ES-I3 (cell line): ENCODE data around the gene LIN37.

Experiments used
- H3K36me3 ChIP-seq: 2 replicates; pipeline ENCODE4 v1.6.1; 2013; ENCODE audit warnings: mild to moderate bottlenecking, low read length, control low read depth, moderate library complexity; ENCODE audit not compliant: insufficient read depth
- H3K4me1 ChIP-seq: 2 replicates; pipeline ENCODE4 v1.6.1; 2013; ENCODE audit warnings: mild to moderate bottlenecking, control low read depth, low read length; ENCODE audit not compliant: insufficient read depth
- H3K9ac ChIP-seq: 2 replicates; pipeline ENCODE4 v1.6.1; 2013; ENCODE audit warnings: low read depth, mild to moderate bottlenecking, low read length, moderate library complexity
- H3K9me3 ChIP-seq: 2 replicates; pipeline ENCODE4 v1.6.1; 2013; ENCODE audit warnings: mild to moderate bottlenecking, low read length, moderate library complexity; ENCODE audit not compliant: control insufficient read depth, insufficient read depth

The LIN37 gene, protein sequence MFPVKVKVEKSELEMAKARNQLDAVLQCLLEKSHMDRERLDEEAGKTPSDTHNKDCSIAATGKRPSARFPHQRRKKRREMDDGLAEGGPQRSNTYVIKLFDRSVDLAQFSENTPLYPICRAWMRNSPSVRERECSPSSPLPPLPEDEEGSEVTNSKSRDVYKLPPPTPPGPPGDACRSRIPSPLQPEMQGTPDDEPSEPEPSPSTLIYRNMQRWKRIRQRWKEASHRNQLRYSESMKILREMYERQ

GRCh38 chr19:35748106-35749020, at the start of gene LIN37:
LIN37 (plus strand) TSS chr19:35748576; CDS start chr19:35748725, 149 bp downstream.
- no peaks in the 10 kb centered on the region for H3K36me3 ChIP-seq
- H3K9ac ChIP-seq: peak within 1 kb of the TSS; percentile 69
- H3K4me1 ChIP-seq: 0 out of 2 replicates have a peak, but pooled peaks cover 3% of the 10 kb centered on the region
- peaks cover 3% of the 10 kb centered on the region; the same call in 1 of the 2 replicates for H3K9me3 ChIP-seq

DNA sequence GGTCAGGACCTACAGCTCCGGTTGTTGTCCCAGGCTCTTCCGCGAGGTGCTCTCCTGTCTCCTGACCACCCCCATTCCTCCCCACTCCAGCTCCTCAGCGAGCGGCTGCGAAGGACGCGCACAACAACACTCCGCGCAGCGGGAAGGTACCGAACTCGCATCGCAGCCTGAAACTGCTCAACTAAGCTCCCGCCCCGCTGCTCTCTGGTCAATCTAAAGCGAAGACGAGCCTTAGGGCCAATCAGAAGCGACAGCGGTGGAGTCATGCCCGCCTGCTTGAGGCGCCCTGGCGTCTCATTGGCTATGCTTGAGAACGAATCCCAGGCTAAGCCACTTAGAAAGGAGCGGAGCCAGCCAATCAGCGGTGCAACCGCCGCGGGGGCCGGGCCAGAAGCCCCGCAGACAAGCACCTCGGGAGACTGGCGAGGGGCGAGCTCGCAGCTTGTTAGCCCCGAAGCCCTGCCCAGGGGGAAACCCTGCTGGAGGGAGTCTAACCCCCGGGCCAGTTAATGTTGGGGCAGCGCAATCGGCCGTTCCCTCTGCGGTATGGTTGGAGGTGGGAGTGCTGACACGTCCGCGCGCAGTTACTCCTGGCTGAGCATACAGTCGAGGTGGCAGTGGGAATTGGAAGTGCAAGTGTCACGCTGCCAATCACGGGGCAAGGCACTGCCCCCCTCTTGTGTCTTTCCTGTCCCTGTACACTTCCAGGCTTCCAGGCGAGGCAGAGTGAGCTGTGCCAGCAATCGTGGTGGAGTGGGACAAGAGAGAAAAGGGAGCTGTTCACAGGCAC, 46.0 kb upstream of the LIN37 start:
- no peaks in the 10 kb centered on the region for H3K36me3 ChIP-seq
- peak overlapping the region; percentile 53; the same call in 1 of the 2 replicates for H3K9ac ChIP-seq
- H3K9me3 ChIP-seq: no peaks in the 10 kb centered on the region
- no peaks in the 10 kb centered on the region for H3K4me1 ChIP-seq

- H3K4me1 ChIP-seq: no peaks in the 10 kb centered on the region
- H3K9ac ChIP-seq: peak overlapping the region; percentile 53; the same call in 1 of the 2 replicates
- no peaks in the 10 kb centered on the region for H3K9me3 ChIP-seq
- no peaks in the 10 kb centered on the region for H3K36me3 ChIP-seq
Measured at GRCh38 chr19:35703343-35703742, 45.0 kb upstream of the LIN37 start.

DNA sequence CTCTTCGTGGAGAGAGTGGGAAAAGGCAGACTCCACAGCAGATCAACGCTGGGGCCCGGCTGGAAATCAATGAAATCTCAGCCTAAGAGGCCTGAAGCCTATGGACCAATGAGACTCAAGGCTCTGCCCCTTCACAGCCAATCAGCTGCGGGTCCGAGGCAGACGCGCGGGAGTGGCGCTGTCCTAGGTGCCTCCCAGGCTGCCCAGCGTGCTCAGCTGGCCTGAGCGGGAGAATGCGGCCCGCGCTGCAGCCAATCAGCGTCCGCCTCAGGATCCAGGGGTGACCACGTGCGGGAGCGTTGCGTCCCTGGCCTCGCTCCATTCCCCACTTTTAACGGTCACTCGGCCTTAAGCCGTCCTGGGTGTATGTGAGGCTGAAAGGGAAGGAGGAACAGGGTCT, 44.2 kb upstream of the LIN37 start, which contains the start of gene ZBTB32:
ZBTB32 (plus strand) TSS at position 341 of the 400 bp plus-strand sequence. CDS start 10,069 bp downstream, outside the sequence.
- Histone ChIP-seq H3K9me3 (no peaks in the 10 kb centered on the region), H3K9ac (no peak within 1 kb of the TSS), H3K4me1 (no peaks in the 10 kb centered on the region), H3K36me3 (no peaks in the 10 kb centered on the region)

DNA sequence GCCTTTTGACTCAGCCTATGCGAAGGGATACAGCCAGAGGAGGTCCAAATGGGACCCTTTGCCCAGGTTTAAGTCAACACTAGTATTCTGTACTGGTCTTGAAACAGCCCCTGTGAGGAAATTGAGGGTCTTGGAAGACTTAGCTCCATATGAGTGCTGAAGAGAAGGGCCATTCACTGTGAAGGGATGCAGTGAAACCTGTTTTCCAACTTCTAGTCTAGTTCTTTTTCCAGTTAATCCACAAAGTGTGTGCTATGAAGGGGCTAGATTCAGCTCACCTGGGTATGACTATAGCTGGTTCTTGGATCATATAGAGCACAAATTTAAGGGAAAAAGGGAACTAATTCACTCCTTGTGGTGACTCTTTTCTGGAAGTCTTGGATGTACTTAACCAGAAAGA, 40.0 kb upstream of the LIN37 start:
- Histone ChIP-seq H3K9me3 (no peaks in the 10 kb centered on the region), H3K9ac (no peak overlapping the region), H3K36me3 (no peaks in the 10 kb centered on the region), H3K4me1 (peaks cover 12% of the 10 kb centered on the region)

DNA sequence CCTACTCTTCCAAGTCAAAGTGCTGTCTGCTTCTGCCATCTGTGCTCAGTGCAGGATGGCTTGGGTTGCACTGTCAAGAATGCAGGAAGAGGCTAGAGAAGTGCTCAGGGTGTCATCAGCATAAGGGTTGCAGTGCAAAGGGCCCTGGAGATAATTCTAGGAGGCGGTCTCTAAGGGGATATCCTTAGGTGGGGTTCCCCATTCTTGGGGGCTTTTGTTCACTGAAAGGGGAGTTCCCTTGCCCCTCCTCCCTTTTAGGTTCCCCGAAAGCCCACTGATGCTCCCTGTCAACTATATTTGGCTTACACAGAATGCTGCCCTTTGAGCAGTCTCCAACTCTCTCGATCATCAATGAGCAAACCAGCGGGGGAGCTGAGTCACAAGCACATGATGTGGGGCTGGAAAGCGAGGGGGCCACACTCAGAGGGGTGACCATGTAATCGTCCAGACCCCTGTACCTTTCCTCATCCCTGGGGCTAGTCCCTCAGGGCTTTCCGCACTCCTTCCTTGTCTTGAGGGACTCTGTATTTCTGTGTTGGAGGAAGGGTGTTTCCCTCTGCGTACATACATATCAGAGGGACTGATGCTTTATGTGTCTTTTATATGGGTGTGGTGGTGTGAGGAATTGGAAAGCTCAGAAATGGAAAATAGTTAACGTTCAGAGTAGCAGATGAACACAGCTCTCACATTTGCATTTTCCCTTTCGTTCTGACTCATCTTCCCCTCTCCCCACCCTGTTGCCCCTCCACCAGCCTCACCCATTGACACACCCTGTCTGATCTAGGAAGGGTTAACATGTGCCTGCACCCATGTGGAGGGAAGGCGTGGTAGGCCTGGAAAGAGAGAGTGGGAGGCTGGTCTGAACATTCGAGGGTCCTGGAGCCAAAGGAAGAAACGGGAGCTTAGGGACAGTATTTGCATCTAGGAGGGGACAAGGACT, 37.3 kb upstream of the LIN37 start:
- Histone ChIP-seq H3K4me1 (peaks cover 18% of the 10 kb centered on the region), H3K36me3 (no peaks in the 10 kb centered on the region), H3K9me3 (no peaks in the 10 kb centered on the region), H3K9ac (peak overlapping the region; percentile 20; the same call in 1 of the 2 replicates)

DNA sequence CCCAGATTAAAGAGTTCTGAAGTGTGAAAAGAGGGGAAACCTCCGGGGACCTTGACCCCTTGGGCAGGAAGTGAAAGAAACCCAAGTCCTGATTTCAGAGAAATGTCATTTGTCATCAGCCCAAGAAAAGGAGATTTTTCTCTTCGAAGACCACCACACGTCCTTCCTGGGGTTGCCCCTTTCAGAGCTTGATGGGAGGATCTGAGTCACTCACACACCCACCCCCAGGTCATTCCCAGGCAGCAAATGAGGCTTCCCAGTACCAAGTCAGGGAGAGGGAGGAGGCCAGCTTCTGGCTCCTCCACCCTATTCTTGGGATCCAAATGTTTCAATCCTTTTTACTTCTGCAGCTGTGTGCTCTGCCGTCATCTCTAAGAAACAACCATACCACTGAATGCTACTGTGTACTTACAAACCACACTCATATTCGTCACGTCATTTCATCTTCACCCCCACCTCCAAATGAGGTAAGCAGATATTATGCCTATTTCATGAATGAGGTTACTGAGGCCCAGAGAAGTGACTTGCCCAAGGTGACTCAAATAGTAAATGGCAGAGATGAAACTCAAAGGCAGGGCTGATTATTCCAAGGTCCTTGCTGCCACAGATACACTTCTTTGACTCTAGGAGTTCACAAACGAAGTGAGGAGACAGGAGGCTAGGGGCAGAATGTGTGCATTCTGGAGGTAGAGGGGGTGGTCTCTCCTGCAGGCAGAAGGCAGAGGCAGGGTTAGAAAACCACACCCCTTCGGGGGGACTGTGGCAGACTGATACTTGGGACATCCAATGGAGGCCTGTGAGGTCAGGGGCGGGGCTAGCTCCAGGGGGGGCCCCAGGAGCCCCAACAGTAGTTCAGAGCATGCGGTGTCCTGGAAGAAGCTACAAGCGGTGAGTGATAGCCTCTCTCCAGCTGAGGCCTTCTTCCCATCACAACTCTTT, 35.5 kb upstream of the LIN37 start:
- Histone ChIP-seq H3K4me1 (peaks cover 18% of the 10 kb centered on the region), H3K9ac (no peak overlapping the region), H3K9me3 (no peaks in the 10 kb centered on the region), H3K36me3 (no peaks in the 10 kb centered on the region)

- Histone ChIP-seq H3K36me3 (no peaks in the 10 kb centered on the region), H3K9ac (no peak overlapping the region), H3K4me1 (peaks cover 18% of the 10 kb centered on the region), H3K9me3 (no peaks in the 10 kb centered on the region)
Measured at GRCh38 chr19:35713506-35713850, 34.9 kb upstream of the LIN37 start.

- Histone ChIP-seq H3K9me3 (no peaks in the 10 kb centered on the region), H3K36me3 (no peaks in the 10 kb centered on the region), H3K9ac (no peak overlapping the region), H3K4me1 (peaks cover 18% of the 10 kb centered on the region)
Measured at GRCh38 chr19:35713904-35714495, 34.4 kb upstream of the LIN37 start.

DNA sequence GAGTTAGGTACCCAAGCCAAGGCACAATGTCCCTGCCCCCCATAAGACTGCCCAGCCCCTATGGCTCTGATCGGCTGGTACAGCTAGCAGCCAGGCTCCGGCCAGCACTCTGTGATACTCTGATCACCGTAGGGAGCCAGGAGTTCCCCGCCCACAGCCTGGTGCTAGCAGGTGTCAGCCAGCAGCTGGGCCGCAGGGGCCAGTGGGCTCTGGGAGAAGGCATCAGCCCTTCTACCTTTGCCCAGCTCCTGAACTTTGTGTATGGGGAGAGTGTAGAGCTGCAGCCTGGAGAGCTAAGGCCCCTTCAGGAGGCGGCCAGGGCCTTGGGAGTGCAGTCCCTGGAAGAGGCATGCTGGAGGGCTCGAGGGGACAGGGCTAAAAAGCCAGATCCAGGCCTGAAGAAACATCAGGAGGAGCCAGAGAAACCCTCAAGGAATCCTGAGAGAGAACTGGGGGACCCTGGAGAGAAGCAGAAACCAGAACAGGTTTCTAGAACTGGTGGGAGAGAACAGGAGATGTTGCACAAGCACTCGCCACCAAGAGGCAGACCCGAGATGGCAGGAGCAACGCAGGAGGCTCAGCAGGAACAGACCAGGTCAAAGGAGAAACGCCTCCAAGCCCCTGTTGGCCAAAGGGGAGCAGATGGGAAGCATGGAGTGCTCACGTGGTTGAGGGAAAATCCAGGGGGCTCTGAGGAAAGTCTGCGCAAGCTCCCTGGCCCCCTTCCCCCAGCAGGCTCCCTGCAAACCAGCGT, 33.6 kb upstream of the LIN37 start:
- Histone ChIP-seq H3K36me3 (no peaks in the 10 kb centered on the region), H3K4me1 (peaks cover 18% of the 10 kb centered on the region), H3K9ac (no peak overlapping the region)

DNA sequence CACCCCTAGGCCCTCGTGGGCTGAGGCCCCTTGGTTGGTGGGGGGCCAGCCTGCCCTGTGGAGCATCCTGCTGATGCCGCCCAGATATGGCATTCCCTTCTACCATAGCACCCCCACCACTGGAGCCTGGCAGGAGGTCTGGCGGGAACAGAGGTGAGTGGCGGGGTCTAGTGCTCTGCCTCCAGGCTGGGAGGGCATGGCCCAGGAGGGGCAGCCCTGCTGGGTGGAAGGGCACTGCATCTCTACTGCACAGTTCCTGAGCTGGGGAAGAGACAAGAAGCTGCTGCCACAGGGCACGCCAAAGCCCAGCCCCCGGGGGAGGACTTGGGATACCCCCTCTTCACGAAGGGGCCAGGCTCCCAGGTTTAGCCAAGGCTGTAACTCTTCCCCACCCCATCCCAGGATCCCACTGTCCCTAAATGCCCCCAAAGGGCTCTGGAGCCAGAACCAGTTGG, 33.0 kb upstream of the LIN37 start:
- Histone ChIP-seq H3K9ac (peak overlapping the region; percentile 80), H3K9me3 (no peaks in the 10 kb centered on the region), H3K4me1 (peaks cover 15% of the 10 kb centered on the region), H3K36me3 (no peaks in the 10 kb centered on the region)

More for the DNA sequence above, 33.6 kb upstream of the LIN37 start:
- no peaks in the 10 kb centered on the region for H3K9me3 ChIP-seq
